ENCODE data around the gene ATP9B. TPM values are rescaled to one million over a fixed set of nuclear protein-coding genes. Genes with fewer than 3 reads are reported as not detected.

The ATP9B gene
- total RNA-seq, 1 experiment from 2014 or later: 17.8 TPM

DNA sequence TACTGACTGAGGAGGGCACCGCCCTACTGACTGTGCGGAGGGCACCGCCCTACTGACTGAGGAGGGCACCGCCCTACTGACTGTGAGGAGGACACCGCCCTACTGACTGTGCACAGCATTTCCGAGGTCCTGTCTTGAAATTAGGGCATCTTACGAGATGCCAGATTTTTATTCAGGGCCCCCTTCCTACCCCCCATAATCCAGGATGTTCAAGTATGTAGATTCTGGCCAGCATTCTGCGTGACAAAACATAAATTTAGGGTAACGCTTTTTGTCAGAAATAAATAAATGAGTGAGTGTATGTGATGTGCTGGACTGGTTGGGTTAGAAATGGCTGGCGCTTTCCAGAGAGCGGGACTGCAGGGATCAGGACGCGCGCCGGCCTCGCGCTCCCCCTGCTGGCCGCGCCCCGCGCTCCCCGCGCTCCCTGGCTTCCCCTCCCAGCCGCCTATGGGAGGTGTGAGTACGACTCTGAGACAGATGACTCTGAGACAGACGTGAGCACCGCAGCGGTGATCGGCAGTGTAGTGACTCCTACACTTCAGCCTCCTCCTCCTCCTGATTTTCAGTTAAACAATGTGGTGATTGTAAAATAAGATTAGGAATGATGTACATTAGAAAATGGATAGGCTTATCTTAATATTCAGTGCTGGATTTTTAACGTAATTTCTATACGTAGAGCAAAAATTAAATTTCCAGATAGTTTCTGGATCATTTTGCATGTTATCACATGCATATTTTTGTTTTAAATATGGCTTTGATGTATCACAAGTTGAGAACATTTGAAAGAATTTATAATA, 177.3 kb downstream of the ATP9B start:
- no peaks in the 10 kb centered on the region for H3K27me3 ChIP-seq (ENCODE audit: insufficient read depth, low read length)
- CTCF ChIA-PET: no interaction called here
- H3K9me3 ChIP-seq (ENCODE audit: control insufficient read depth in 1 of 2, insufficient read depth in 1 of 2, low read depth in 1 of 2, low read length in 2 of 2): no peaks in the 10 kb centered on the region
- DNase-seq (ENCODE audit: low read depth, low spot score) (peak; percentile 83), ATAC-seq (peak; percentile 96)
- peak overlapping the region; percentile 76 for H3K27ac ChIP-seq (ENCODE audit: low read depth, low read length)
- RAD21 ChIA-PET (ENCODE audit: low non-redundant PET in 1 of 2, low total read pairs in 2 of 2, uncharacterized antibody in 2 of 2, unreplicated experiment in 2 of 2): no interaction called here
- no TSS peak for BruUV-seq (replicated peaks)
- peak overlapping the region; percentile 51 for H3K9ac ChIP-seq (ENCODE audit: low read length)
- peak; percentile 7; the same call in 1 of the 2 replicates for TF ChIP-seq FOSL1 (IDR thresholded peaks at IDR 0.05; ENCODE audit: low read depth)
- no peak for TF ChIP-seq EZH2phosphoT487 (IDR thresholded peaks at IDR 0.05; ENCODE audit: borderline replicate concordance)
- TF ChIP-seq, protein P1, sequence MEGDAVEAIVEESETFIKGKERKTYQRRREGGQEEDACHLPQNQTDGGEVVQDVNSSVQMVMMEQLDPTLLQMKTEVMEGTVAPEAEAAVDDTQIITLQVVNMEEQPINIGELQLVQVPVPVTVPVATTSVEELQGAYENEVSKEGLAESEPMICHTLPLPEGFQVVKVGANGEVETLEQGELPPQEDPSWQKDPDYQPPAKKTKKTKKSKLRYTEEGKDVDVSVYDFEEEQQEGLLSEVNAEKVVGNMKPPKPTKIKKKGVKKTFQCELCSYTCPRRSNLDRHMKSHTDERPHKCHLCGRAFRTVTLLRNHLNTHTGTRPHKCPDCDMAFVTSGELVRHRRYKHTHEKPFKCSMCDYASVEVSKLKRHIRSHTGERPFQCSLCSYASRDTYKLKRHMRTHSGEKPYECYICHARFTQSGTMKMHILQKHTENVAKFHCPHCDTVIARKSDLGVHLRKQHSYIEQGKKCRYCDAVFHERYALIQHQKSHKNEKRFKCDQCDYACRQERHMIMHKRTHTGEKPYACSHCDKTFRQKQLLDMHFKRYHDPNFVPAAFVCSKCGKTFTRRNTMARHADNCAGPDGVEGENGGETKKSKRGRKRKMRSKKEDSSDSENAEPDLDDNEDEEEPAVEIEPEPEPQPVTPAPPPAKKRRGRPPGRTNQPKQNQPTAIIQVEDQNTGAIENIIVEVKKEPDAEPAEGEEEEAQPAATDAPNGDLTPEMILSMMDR (IDR thresholded peaks at IDR 0.05 in 2 of 3, conservative IDR thresholded peaks at IDR 0.05 in 1 of 3; ENCODE audit: borderline replicate concordance in 1 of 3, insufficient read depth in 1 of 3, low read depth in 2 of 3, low read length in 2 of 3): peak; percentile 59 to 99 (median 98); a peak in 5 of 6 replicates
- TF ChIP-seq, protein P2, sequence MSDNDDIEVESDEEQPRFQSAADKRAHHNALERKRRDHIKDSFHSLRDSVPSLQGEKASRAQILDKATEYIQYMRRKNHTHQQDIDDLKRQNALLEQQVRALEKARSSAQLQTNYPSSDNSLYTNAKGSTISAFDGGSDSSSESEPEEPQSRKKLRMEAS (IDR thresholded peaks at IDR 0.05): peak; percentile 43
- peak; percentile 85 for TF ChIP-seq RAD21 (IDR thresholded peaks at IDR 0.05; ENCODE audit: low read depth)
- TF ChIP-seq CBX3 (IDR thresholded peaks at IDR 0.05; ENCODE audit: low read depth): 0 out of 2 replicates have a peak, but pooled peaks have one; percentile 44
- no peak for TF ChIP-seq POLR2AphosphoS5 (IDR thresholded peaks at IDR 0.05; ENCODE audit: low read depth, low read length)
- TF ChIP-seq EGR1 (IDR thresholded peaks at IDR 0.05; ENCODE audit: low read depth): no peak
- TF ChIP-seq SIN3A (IDR thresholded peaks at IDR 0.05; ENCODE audit: low read depth): no peak
- TF ChIP-seq POLR2A (IDR thresholded peaks at IDR 0.05; ENCODE audit: borderline replicate concordance, extremely low read depth, insufficient read depth, insufficient read length): no peak
- intact Hi-C loops (cut with micrococcal nuclease): loop anchor here (1.0 to 5.0 kb wide), 4 partner anchors 177 to 369 kb away; partner anchors contain the start of gene ATP9B
- peak overlapping the region; percentile 41 to 53 for H3K4me3 ChIP-seq (replicated peaks in 1 of 2; ENCODE audit: low read depth in 1 of 2, low read length in 2 of 2)
- H4K20me1 ChIP-seq (ENCODE audit: insufficient read depth): no peaks in the 10 kb centered on the region
- H3K4me1 ChIP-seq (ENCODE audit: control insufficient read depth in 1 of 2, insufficient read depth in 2 of 2, low read length in 2 of 2): peaks cover 6 to 23% of the 10 kb centered on the region in 2 experiments
- peak overlapping the region; percentile 76 for H3K4me2 ChIP-seq (ENCODE audit: low read length)
- H3K9me2 ChIP-seq (ENCODE audit: insufficient read depth): no peaks in the 10 kb centered on the region
- POLR2A ChIA-PET: no interaction called here
- H2AFZ ChIP-seq (ENCODE audit: low read depth, low read length, poor library complexity, severe bottlenecking): no peak overlapping the region
- H3K36me3 ChIP-seq (ENCODE audit: control insufficient read depth in 1 of 2, insufficient read depth in 2 of 2, low read length in 2 of 2): no peaks in the 10 kb centered on the region
- H3K79me2 ChIP-seq (ENCODE audit: insufficient read depth, low read length): no peaks in the 10 kb centered on the region

Data from HCT116 (cell line).